ENCODE results near the gene ELFN2.

DNA sequence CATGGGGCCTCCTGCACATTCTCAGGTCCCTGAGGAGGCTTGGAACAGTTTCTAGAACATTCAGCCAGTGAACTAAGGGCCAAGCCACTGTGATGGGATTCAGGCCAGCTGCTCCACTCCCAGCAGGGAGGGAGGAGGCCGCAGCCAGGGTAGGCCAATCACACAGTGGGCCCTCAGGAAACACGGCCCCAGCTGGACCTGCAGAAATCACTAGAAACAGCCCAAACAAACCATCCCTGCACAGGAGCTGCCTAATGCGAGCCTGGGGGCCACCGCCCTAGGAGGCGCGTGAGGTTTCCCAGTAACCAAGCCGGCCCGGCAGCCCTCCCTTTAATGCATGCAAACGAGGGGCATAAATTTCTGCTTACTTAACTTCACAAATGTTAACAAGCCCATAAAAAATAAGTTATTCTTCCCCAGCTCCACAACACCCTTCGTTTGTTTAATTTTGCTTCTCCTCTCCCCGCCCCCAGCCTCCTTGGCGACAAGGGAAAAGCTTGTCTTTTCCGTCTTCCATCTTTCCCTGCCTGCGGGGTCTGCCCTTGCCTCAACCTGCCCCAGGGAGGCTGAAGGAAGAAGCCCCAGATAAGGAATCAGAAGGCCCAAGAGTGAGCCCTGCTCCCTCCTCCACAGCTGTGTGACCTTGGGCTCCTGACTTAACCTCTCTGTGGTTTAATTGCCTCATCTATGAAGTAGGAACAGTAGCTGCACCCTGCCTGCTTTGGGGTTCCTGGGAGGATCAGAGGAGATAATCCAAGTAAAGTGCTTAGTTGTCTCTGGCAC is 25.7 kb downstream of the ELFN2 start:
- TF ChIP-seq, protein P1, sequence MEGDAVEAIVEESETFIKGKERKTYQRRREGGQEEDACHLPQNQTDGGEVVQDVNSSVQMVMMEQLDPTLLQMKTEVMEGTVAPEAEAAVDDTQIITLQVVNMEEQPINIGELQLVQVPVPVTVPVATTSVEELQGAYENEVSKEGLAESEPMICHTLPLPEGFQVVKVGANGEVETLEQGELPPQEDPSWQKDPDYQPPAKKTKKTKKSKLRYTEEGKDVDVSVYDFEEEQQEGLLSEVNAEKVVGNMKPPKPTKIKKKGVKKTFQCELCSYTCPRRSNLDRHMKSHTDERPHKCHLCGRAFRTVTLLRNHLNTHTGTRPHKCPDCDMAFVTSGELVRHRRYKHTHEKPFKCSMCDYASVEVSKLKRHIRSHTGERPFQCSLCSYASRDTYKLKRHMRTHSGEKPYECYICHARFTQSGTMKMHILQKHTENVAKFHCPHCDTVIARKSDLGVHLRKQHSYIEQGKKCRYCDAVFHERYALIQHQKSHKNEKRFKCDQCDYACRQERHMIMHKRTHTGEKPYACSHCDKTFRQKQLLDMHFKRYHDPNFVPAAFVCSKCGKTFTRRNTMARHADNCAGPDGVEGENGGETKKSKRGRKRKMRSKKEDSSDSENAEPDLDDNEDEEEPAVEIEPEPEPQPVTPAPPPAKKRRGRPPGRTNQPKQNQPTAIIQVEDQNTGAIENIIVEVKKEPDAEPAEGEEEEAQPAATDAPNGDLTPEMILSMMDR (conservative IDR thresholded peaks at IDR 0.05 in 1 of 2, IDR thresholded peaks at IDR 0.05 in 1 of 2; ENCODE audit: extremely low read depth in 1 of 2, insufficient read depth in 1 of 2, low read depth in 1 of 2, low read length in 2 of 2) = no peak
- no peak for TF ChIP-seq EZH2 (IDR thresholded peaks at IDR 0.05; ENCODE audit: borderline replicate concordance, low read length)
